PC-3 (cell line): ENCODE results near the gene SH3RF1.

Experiments used
- EZH2phosphoT487 ChIP-seq: fragments of 300-600 bp; sonication (generic); IDR thresholded peaks from 2 replicates; pipeline ENCODE4 v1.6.1; 2018; ENCODE audit warnings: mild to moderate bottlenecking, antibody characterized with exemption, low read length, borderline replicate concordance
- TF ChIP-seq, protein P1 (sequence below): fragments of 300-600 bp; sonication (generic); conservative IDR thresholded peaks from 2 replicates; pipeline ENCODE4 v1.5.1; 2017; ENCODE audit warnings: antibody characterized with exemption, low read depth, mild to moderate bottlenecking, low read length

DNA sequence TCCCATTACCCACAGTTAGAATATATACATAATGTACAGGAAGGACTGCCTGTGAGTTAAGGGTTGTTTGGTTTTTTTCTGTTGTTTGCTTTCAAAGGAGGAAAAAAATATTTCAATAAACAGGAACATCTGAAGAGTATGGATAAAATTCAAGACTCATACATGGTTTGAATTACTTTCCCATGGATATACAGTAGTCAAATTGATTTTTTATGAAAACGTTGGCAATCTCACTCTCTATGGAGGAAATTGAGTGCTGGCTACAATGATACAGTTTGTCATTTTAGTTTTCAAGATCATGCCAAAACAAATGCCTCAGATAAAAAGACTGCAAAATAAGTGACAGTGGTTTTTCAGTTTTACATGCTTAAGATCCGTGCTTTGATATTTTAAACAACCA lies 116.6 kb downstream of the SH3RF1 start:
- no peak for TF ChIP-seq EZH2phosphoT487
- TF ChIP-seq, protein P1, sequence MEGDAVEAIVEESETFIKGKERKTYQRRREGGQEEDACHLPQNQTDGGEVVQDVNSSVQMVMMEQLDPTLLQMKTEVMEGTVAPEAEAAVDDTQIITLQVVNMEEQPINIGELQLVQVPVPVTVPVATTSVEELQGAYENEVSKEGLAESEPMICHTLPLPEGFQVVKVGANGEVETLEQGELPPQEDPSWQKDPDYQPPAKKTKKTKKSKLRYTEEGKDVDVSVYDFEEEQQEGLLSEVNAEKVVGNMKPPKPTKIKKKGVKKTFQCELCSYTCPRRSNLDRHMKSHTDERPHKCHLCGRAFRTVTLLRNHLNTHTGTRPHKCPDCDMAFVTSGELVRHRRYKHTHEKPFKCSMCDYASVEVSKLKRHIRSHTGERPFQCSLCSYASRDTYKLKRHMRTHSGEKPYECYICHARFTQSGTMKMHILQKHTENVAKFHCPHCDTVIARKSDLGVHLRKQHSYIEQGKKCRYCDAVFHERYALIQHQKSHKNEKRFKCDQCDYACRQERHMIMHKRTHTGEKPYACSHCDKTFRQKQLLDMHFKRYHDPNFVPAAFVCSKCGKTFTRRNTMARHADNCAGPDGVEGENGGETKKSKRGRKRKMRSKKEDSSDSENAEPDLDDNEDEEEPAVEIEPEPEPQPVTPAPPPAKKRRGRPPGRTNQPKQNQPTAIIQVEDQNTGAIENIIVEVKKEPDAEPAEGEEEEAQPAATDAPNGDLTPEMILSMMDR = no peak
